ENCODE measurements around the gene P2RY8. TPM values are rescaled to one million over a fixed set of nuclear protein-coding genes. Genes with fewer than 3 reads are reported as not detected.

Gene P2RY8
- total and polyA plus RNA-seq, 10 of the 15 experiments (the other 5 are each of a cell fraction or from before 2014, with no cell fraction given): 2.0 to 64.4 (median 36.5) TPM

DNA sequence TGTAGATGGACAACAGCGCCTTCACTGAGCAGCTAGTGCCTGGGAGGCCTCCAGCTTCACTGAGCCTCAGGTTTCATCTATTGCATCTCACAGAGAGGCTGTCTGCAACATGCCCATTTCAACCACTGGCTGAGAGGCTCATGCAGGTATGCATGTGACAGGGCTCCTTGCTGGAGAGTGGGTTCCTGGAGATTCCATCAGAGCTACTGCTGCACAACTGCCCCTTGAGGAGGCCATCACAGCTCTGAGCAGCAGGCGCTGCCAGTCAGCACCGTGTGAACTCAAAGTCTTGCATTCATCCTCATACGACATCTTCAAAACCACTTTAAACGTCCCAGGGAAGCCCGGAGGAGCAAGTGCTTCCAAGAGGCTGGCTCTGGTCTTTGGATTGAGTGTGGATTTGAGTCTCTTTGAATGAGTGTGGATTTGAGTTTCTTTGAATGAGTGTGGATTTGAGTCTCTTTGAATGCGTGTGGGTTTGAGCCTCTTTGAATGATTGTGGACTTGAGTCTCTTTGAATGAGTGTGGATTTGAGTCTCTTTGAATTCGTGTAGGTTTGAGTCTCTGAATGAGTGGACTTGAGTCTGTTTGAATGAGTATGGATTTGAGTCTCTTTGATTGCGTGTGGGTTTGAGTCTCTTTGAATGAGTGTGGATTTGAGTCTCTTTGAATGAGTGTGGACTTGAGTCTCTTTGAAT, 8.7 kb downstream of the P2RY8 start (continued):
- TF ChIP-seq, protein P1, sequence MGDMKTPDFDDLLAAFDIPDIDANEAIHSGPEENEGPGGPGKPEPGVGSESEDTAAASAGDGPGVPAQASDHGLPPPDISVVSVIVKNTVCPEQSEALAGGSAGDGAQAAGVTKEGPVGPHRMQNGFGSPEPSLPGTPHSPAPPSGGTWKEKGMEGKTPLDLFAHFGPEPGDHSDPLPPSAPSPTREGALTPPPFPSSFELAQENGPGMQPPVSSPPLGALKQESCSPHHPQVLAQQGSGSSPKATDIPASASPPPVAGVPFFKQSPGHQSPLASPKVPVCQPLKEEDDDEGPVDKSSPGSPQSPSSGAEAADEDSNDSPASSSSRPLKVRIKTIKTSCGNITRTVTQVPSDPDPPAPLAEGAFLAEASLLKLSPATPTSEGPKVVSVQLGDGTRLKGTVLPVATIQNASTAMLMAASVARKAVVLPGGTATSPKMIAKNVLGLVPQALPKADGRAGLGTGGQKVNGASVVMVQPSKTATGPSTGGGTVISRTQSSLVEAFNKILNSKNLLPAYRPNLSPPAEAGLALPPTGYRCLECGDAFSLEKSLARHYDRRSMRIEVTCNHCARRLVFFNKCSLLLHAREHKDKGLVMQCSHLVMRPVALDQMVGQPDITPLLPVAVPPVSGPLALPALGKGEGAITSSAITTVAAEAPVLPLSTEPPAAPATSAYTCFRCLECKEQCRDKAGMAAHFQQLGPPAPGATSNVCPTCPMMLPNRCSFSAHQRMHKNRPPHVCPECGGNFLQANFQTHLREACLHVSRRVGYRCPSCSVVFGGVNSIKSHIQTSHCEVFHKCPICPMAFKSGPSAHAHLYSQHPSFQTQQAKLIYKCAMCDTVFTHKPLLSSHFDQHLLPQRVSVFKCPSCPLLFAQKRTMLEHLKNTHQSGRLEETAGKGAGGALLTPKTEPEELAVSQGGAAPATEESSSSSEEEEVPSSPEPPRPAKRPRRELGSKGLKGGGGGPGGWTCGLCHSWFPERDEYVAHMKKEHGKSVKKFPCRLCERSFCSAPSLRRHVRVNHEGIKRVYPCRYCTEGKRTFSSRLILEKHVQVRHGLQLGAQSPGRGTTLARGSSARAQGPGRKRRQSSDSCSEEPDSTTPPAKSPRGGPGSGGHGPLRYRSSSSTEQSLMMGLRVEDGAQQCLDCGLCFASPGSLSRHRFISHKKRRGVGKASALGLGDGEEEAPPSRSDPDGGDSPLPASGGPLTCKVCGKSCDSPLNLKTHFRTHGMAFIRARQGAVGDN (IDR thresholded peaks at IDR 0.05): no peak
- TF ChIP-seq POU2F2 (IDR thresholded peaks at IDR 0.05; ENCODE audit: borderline replicate concordance, low read depth, low read length) (0 out of 3 replicates have a peak, but pooled peaks have one; percentile 12), KLF5 (IDR thresholded peaks at IDR 0.05; ENCODE audit: partially characterized antibody) (no peak), IRF4 (IDR thresholded peaks at IDR 0.05; ENCODE audit: low read depth, low read length) (peak; percentile 85), TCF12 (IDR thresholded peaks at IDR 0.05; ENCODE audit: low read depth, low read length) (0 out of 2 replicates have a peak, but pooled peaks have one; percentile 33), ZNF24 (IDR thresholded peaks at IDR 0.05) (no peak), ZNF207 (IDR thresholded peaks at IDR 0.05; ENCODE audit: borderline replicate concordance) (no peak), BRCA1 (IDR thresholded peaks at IDR 0.05; ENCODE audit: low read depth, low read length) (no peak), BACH1 (IDR thresholded peaks at IDR 0.05; ENCODE audit: borderline replicate concordance) (no peak), SUPT20H (IDR thresholded peaks at IDR 0.05; ENCODE audit: borderline replicate concordance, control insufficient read depth, low read depth, low read length) (no peak), PML (IDR thresholded peaks at IDR 0.05; ENCODE audit: low read length) (no peak), IKZF2 (IDR thresholded peaks at IDR 0.05) (peak; percentile 18 to 33; a peak in 2 of 4 replicates), TCF7 (IDR thresholded peaks at IDR 0.05; ENCODE audit: borderline replicate concordance) (peak; percentile 60; the same call in 1 of the 2 replicates), NRF1 (conservative IDR thresholded peaks at IDR 0.05; ENCODE audit: low read depth, low read length) (no peak)
- TF ChIP-seq, protein P2, sequence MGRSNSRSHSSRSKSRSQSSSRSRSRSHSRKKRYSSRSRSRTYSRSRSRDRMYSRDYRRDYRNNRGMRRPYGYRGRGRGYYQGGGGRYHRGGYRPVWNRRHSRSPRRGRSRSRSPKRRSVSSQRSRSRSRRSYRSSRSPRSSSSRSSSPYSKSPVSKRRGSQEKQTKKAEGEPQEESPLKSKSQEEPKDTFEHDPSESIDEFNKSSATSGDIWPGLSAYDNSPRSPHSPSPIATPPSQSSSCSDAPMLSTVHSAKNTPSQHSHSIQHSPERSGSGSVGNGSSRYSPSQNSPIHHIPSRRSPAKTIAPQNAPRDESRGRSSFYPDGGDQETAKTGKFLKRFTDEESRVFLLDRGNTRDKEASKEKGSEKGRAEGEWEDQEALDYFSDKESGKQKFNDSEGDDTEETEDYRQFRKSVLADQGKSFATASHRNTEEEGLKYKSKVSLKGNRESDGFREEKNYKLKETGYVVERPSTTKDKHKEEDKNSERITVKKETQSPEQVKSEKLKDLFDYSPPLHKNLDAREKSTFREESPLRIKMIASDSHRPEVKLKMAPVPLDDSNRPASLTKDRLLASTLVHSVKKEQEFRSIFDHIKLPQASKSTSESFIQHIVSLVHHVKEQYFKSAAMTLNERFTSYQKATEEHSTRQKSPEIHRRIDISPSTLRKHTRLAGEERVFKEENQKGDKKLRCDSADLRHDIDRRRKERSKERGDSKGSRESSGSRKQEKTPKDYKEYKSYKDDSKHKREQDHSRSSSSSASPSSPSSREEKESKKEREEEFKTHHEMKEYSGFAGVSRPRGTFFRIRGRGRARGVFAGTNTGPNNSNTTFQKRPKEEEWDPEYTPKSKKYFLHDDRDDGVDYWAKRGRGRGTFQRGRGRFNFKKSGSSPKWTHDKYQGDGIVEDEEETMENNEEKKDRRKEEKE (IDR thresholded peaks at IDR 0.05): no peak
- TF ChIP-seq, protein P3, sequence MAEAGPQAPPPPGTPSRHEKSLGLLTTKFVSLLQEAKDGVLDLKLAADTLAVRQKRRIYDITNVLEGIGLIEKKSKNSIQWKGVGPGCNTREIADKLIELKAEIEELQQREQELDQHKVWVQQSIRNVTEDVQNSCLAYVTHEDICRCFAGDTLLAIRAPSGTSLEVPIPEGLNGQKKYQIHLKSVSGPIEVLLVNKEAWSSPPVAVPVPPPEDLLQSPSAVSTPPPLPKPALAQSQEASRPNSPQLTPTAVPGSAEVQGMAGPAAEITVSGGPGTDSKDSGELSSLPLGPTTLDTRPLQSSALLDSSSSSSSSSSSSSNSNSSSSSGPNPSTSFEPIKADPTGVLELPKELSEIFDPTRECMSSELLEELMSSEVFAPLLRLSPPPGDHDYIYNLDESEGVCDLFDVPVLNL (IDR thresholded peaks at IDR 0.05; ENCODE audit: low read depth, low read length): no peak
- TF ChIP-seq, protein P4, sequence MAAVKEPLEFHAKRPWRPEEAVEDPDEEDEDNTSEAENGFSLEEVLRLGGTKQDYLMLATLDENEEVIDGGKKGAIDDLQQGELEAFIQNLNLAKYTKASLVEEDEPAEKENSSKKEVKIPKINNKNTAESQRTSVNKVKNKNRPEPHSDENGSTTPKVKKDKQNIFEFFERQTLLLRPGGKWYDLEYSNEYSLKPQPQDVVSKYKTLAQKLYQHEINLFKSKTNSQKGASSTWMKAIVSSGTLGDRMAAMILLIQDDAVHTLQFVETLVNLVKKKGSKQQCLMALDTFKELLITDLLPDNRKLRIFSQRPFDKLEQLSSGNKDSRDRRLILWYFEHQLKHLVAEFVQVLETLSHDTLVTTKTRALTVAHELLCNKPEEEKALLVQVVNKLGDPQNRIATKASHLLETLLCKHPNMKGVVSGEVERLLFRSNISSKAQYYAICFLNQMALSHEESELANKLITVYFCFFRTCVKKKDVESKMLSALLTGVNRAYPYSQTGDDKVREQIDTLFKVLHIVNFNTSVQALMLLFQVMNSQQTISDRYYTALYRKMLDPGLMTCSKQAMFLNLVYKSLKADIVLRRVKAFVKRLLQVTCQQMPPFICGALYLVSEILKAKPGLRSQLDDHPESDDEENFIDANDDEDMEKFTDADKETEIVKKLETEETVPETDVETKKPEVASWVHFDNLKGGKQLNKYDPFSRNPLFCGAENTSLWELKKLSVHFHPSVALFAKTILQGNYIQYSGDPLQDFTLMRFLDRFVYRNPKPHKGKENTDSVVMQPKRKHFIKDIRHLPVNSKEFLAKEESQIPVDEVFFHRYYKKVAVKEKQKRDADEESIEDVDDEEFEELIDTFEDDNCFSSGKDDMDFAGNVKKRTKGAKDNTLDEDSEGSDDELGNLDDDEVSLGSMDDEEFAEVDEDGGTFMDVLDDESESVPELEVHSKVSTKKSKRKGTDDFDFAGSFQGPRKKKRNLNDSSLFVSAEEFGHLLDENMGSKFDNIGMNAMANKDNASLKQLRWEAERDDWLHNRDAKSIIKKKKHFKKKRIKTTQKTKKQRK (IDR thresholded peaks at IDR 0.05; ENCODE audit: low read depth, low read length): no peak
